Subcutaneous adipose tissue (tissue), 4 donors: Measurements from ENCODE around the gene PAPLN. TPM values are rescaled to one million over a fixed set of nuclear protein-coding genes. Genes with fewer than 3 reads are reported as not detected.

Source experiments
- CTCF ChIP-seq: fragments of 450-650 bp; IDR thresholded peaks from one replicate; pipeline ENCODE4 v1.5.1; 2016; ENCODE audit warnings: low read depth, mild to moderate bottlenecking, control low read depth, antibody characterized with exemption, moderate library complexity
- total RNA-seq, 4 donors: library from RNA; depleted of rRNA; stranded (reverse); fragments of >200 nt; gene quantifications; one replicate each; pipeline ENCODE4 v1.1.0, GENCODE V29; 2016

PAPLN gene
- total RNA-seq, 4 donors from 2014 or later = 10.4 to 52.2 (median 22.4) TPM

- no peak for TF ChIP-seq CTCF
Measured at GRCh38 chr14:73246387-73247150, 9.3 kb downstream of the PAPLN start.

GRCh38 chr14:73248108-73248868 lies 11.0 kb downstream of the PAPLN start:
- TF ChIP-seq CTCF = no peak

- no peak for TF ChIP-seq CTCF
Measured at GRCh38 chr14:73249108-73249507, 11.8 kb downstream of the PAPLN start.

- no peak for TF ChIP-seq CTCF
Measured at GRCh38 chr14:73249564-73250316, 12.4 kb downstream of the PAPLN start.

- TF ChIP-seq CTCF = no peak
Measured at GRCh38 chr14:73250317-73250713, 13.0 kb downstream of the PAPLN start.

GRCh38 chr14:73250781-73251500 lies 13.6 kb downstream of the PAPLN start:
- TF ChIP-seq CTCF = no peak
